Upper lobe of left lung (tissue), 6 donors: Measurements from ENCODE around the gene TBXAS1. TPM values are rescaled to one million over a fixed set of nuclear protein-coding genes. Genes with fewer than 3 reads are reported as not detected.
A peak's percentile ranks its signal among the peaks of the same experiment; 100 is the strongest.

ENCODE experiments used
- ATAC-seq, 2 donors: fragments of 200-7000 bp; cut with Tn5 transposase; one replicate each; pipeline ENCODE4 v1.9.1; 2022; ENCODE audit warnings: mild to moderate bottlenecking in 2 of 2, moderate library complexity in 2 of 2; ENCODE audit not compliant: low FRiP score in 2 of 2
- DNase-seq, 2 donors: peaks; one replicate each; pipeline ENCODE4 v3.0.0-alpha.2; 2019 to 2020
- H3K27ac ChIP-seq, 4 donors: fragments of 200-600 bp; sonication (generic); one replicate each; pipeline ENCODE4 v1.5.1; 2016 to 2019
- H3K27me3 ChIP-seq, 4 donors: fragments of 200-600 bp; sonication (generic); one replicate each; pipeline ENCODE4 v1.5.1; 2017 to 2019
- H3K36me3 ChIP-seq, 4 donors: fragments of 200-600 bp; sonication (generic); one replicate each; pipeline ENCODE4 v1.5.1; 2016 to 2019
- H3K4me1 ChIP-seq, 4 donors: fragments of 200-600 bp; sonication (generic); one replicate each; pipeline ENCODE4 v1.5.1; 2018 to 2019
- H3K4me3 ChIP-seq, 4 donors: fragments of 200-600 bp; sonication (generic); one replicate each; pipeline ENCODE4 v1.5.1; 2017 to 2019; ENCODE audit warnings: mild to moderate bottlenecking in 2 of 4, moderate library complexity in 1 of 4
- H3K9me3 ChIP-seq, 4 donors: fragments of 200-600 bp; sonication (generic); one replicate each; pipeline ENCODE4 v1.5.1; 2018 to 2019
- EP300 ChIP-seq, 4 donors: sonication (generic); formaldehyde crosslinking; IDR thresholded peaks; one replicate each; pipeline ENCODE4 v1.5.1; 2017; ENCODE audit warnings: antibody characterized with exemption in 4 of 4, control low read depth in 2 of 4
- POLR2A ChIP-seq, 4 donors: fragments of 450-650 bp; IDR thresholded peaks; one replicate each; pipeline ENCODE4 v1.5.1; 2016 to 2017; ENCODE audit warnings: antibody characterized with exemption in 4 of 4, mild to moderate bottlenecking in 2 of 4
- POLR2AphosphoS5 ChIP-seq, 2 donors: sonication (generic); formaldehyde crosslinking; IDR thresholded peaks; one replicate each; pipeline ENCODE4 v1.5.1; 2017; ENCODE audit warnings: antibody characterized with exemption in 2 of 2
- WGBS, 2 donors: methylation state at CpG; one replicate each; pipeline ENCODE4 v1.1.5; 2017 to 2018; 5-methylcytosine and 5-hydroxymethylcytosine counted together
- total RNA-seq, 6 donors: library from RNA; depleted of rRNA in 4 of 6; stranded (reverse); fragments of >200 nt in 4 of 6; gene quantifications; one replicate each; pipeline versions ENCODE4 v1.1.0 to v1.2.1, GENCODE V29; 2016 to 2021
- TF ChIP-seq, protein P1 (sequence below), 6 experiments: fragments of 450-650 bp in 4 of 6; fragments of 200-600 bp in 2 of 6; sonication (generic) in 2 of 6; IDR thresholded peaks; one replicate each; pipeline ENCODE4 v1.5.1; 2016 to 2019; ENCODE audit warnings: antibody characterized with exemption in 6 of 6
- donor health status: DM: no; HTN: no; CAD: no; lungs with moderate emphysema.
- donor health status: DM: no; HTN: yes; CAD: no; lungs with severe emphysema.

TBXAS1 gene
- total RNA-seq, 6 donors from 2014 or later, result 62.8 to 317 (median 85.6) TPM

DNA sequence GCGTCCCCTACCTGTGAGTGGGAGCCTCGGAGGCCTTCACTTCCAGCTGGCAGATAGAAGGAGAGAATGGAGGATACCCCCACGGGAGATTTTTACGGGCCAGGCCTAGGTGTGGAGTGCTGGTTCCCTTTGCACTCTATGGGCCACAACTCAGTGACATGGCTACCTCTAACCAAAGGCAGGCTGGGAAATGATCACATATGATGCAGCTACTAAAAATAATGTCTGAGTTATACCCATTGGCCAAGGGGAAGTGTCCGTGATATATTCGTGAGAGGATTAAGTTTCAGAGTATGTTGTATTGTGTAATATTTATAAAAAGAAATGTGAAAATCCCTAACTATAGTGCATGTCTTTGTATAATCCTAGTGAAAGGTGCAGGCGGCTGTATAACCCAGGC lies 37.7 kb upstream of the TBXAS1 start:
- Histone ChIP-seq H3K27me3 (no peaks in the 10 kb centered on the region), H3K9me3 (no peaks in the 10 kb centered on the region), H3K4me1 (no peaks in the 10 kb centered on the region), H3K4me3 (no peak overlapping the region), H3K27ac (no peak overlapping the region), H3K36me3 (no peaks in the 10 kb centered on the region)
- DNase-seq (no peak), ATAC-seq (no peak)
- WGBS, 2 donors, result 93% methylated on average over 7 of the region's 7 CpGs
- TF ChIP-seq, protein P1, sequence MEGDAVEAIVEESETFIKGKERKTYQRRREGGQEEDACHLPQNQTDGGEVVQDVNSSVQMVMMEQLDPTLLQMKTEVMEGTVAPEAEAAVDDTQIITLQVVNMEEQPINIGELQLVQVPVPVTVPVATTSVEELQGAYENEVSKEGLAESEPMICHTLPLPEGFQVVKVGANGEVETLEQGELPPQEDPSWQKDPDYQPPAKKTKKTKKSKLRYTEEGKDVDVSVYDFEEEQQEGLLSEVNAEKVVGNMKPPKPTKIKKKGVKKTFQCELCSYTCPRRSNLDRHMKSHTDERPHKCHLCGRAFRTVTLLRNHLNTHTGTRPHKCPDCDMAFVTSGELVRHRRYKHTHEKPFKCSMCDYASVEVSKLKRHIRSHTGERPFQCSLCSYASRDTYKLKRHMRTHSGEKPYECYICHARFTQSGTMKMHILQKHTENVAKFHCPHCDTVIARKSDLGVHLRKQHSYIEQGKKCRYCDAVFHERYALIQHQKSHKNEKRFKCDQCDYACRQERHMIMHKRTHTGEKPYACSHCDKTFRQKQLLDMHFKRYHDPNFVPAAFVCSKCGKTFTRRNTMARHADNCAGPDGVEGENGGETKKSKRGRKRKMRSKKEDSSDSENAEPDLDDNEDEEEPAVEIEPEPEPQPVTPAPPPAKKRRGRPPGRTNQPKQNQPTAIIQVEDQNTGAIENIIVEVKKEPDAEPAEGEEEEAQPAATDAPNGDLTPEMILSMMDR (IDR thresholded peaks at IDR 0.05), result no peak
- TF ChIP-seq EP300 (IDR thresholded peaks at IDR 0.05) (no peak), POLR2A (IDR thresholded peaks at IDR 0.05) (no peak), POLR2AphosphoS5 (IDR thresholded peaks at IDR 0.05) (no peak)

DNA sequence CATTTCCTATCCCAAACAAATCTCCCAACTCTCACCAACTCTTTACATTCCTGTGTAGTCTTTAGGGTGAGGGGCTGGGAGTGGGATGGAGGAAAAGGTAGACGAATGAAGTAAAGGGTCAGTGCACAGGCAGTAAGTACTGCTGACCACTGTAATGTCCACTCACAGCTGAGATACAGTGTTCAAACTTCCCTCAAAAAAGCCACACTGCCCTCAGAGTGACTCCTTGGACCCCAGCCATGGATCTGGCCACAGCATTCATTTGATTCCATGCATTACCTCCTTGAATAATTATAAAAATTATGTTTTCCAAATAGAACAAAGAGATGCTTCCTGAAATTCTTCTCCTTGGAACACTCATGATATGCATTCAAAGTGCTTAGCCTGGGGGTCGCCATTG lies 31.5 kb upstream of the TBXAS1 start:
- Histone ChIP-seq H3K4me1 (peaks cover 0 to 8% (median 6%) of the 10 kb centered on the region in 4 donors), H3K4me3 (no peak overlapping the region), H3K27ac (no peak overlapping the region), H3K36me3 (no peaks in the 10 kb centered on the region), H3K27me3 (no peaks in the 10 kb centered on the region), H3K9me3 (no peaks in the 10 kb centered on the region)
- no peak for DNase-seq
- WGBS, 2 donors, result 79 to 86% methylated on average over 2 of the region's 2 CpGs
- no peak for ATAC-seq
- TF ChIP-seq, protein P1 (IDR thresholded peaks at IDR 0.05), result no peak
- TF ChIP-seq POLR2AphosphoS5 (IDR thresholded peaks at IDR 0.05) (no peak), POLR2A (IDR thresholded peaks at IDR 0.05) (no peak), EP300 (IDR thresholded peaks at IDR 0.05) (no peak)

DNA sequence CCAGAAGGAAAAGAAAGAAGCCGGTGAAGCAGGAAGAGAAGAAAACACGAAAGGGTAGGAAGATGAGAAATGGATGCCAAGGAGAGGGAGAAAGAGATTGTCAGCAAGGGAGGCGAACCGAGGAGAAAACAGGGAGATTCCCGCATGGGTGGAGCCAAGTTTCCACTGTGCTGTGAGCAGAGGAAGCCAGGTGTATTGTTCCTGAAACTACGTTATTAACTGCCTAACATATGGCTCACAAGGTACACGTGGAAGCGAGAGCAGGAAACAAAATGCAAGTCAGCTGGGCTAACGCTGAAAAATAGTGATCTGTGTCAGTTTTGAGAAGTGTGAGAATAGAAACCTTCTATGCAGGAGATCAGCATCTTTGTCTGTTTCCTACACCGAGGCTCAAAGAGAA lies 30.8 kb upstream of the TBXAS1 start:
- ATAC-seq, result no peak
- Histone ChIP-seq H3K36me3 (no peaks in the 10 kb centered on the region), H3K4me1 (peaks cover 0 to 8% (median 6%) of the 10 kb centered on the region in 4 donors), H3K9me3 (no peaks in the 10 kb centered on the region), H3K27ac (no peak overlapping the region), H3K27me3 (no peaks in the 10 kb centered on the region), H3K4me3 (no peak overlapping the region)
- 52 to 59% methylated on average over 10 of the region's 10 CpGs for WGBS, 2 donors
- no peak for DNase-seq
- TF ChIP-seq POLR2AphosphoS5 (IDR thresholded peaks at IDR 0.05) (no peak), EP300 (IDR thresholded peaks at IDR 0.05) (no peak), POLR2A (IDR thresholded peaks at IDR 0.05) (no peak)
- TF ChIP-seq, protein P1 (IDR thresholded peaks at IDR 0.05), result no peak

DNA sequence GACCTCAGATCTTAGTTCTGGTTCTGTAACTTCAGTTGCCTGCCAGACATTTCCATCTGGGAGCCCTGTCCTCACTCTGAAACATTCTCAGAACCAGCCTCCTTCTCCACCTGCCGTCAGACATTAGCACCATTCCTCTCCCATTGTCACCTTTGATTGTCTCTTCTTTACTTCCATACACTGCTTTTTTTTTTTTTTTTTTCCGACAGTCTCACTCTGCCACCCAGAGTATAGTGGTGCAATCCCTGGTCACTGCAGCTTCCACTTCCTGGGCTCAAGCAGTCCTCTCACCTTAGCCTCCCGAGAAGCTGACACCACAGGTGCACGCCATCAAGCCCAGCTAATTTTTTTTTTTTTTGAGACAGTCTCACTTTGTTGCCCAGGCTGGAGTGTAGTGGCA lies 30.2 kb upstream of the TBXAS1 start:
- TF ChIP-seq, protein P1 (IDR thresholded peaks at IDR 0.05), result no peak
- TF ChIP-seq POLR2AphosphoS5 (IDR thresholded peaks at IDR 0.05) (no peak), EP300 (IDR thresholded peaks at IDR 0.05) (no peak), POLR2A (IDR thresholded peaks at IDR 0.05) (no peak)
- 67 to 93% methylated on average over 3 to 4 of the region's 4 CpGs for WGBS, 2 donors
- ATAC-seq, result no peak

DNA sequence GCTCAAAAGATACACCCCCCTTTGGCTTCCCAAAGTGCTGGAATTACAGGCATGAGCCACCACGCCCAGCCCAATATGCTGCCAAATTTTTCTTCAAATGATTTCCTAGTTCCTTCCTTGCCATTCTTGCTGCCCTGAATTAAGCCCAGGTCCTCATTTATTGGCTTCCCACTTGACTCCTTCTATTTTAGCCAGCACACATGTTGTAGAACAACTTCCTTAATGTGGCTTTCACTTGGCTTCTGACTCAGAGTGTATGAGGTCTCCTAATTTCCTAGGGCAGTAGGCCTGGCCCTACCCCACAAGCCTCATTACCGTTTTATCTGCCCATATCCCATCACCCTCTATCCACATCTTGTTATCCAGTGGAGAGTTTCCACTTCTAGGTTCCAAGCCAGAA lies 29.5 kb upstream of the TBXAS1 start:
- ATAC-seq (peak; percentile 63 to 82), DNase-seq (no peak)
- TF ChIP-seq, protein P1 (IDR thresholded peaks at IDR 0.05), result no peak
- no peak for TF ChIP-seq POLR2AphosphoS5 (IDR thresholded peaks at IDR 0.05)
- TF ChIP-seq POLR2A (IDR thresholded peaks at IDR 0.05), result no peak
- no peak for TF ChIP-seq EP300 (IDR thresholded peaks at IDR 0.05)
- Histone ChIP-seq H3K4me3 (no peak overlapping the region), H3K27me3 (no peaks in the 10 kb centered on the region), H3K27ac (no peak overlapping the region), H3K4me1 (peaks cover 0 to 8% (median 6%) of the 10 kb centered on the region in 4 donors), H3K9me3 (no peaks in the 10 kb centered on the region), H3K36me3 (no peaks in the 10 kb centered on the region)
- 39 to 43% methylated on average over 2 of the region's 2 CpGs for WGBS, 2 donors

More for the DNA sequence above, 30.2 kb upstream of the TBXAS1 start:
- H3K4me1 ChIP-seq, result peaks cover 0 to 8% (median 6%) of the 10 kb centered on the region in 4 donors
- H3K36me3 ChIP-seq, result no peaks in the 10 kb centered on the region
- H3K27me3 ChIP-seq, result no peaks in the 10 kb centered on the region
- no peaks in the 10 kb centered on the region for H3K9me3 ChIP-seq
- no peak for DNase-seq
- no peak overlapping the region for H3K27ac ChIP-seq
- H3K4me3 ChIP-seq, result no peak overlapping the region
